Right lobe of liver (tissue), 4 donors: Measurements from ENCODE around the gene CLEC16A.

Source experiments
- CTCF ChIP-seq, 4 donors: fragments of 200-600 bp in 3 of 4; fragments of 450-650 bp in 1 of 4; IDR thresholded peaks; one replicate each; pipeline versions ENCODE4 v1.5.1 to v1.8.0; 2016 to 2022; ENCODE audit warnings: antibody characterized with exemption in 4 of 4, mild to moderate bottlenecking in 2 of 4
- POLR2A ChIP-seq: fragments of 450-650 bp; IDR thresholded peaks from one replicate; pipeline ENCODE4 v1.6.1; 2017; ENCODE audit warnings: antibody characterized with exemption, mild to moderate bottlenecking
- donor health status: DM: no; HTN: no; CAD: no.
- donor health status: DM: no; HTN: no; CAD: no.
- donor health status: DM: no; HTN: yes; CAD: no.

GRCh38 chr16:10916534-10916933, 27.8 kb upstream of the CLEC16A start:
- no peak for TF ChIP-seq POLR2A
- no peak for TF ChIP-seq CTCF (IDR thresholded peaks at IDR 0.05)
